ENCODE measurements around the gene MGLL. TPM values are rescaled to one million over a fixed set of nuclear protein-coding genes. Genes with fewer than 3 reads are reported as not detected.

Gene MGLL
- total RNA-seq, 1 donor from 2014 or later, result 132 TPM

DNA sequence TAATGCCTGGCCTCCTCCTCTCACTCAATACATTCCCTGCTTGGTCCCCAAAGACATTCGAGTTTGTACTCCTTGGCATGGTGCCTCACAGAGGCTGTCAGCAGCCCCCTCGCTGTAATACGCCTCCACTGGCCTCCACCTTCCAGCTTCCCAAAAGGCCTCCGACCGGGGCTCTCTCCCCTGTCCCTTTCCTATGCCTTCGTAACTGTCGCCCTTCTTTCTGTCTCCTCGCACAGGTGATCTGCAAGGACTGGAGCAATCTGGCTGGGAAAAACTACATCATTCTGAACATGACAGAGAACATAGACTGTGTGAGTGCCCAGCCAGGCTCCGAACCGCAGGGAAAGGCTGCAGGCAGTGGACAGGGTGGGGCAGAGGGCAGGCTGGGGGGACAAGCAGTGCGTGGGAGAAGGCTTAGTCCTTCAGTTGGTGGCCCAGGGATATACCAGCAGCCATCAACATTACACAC, 160.3 kb downstream of the MGLL start:
- Histone ChIP-seq H3K27ac (no peak overlapping the region), H3K4me1 (no peaks in the 10 kb centered on the region), H3K27me3 (ENCODE audit: low read depth) (no peaks in the 10 kb centered on the region), H3K36me3 (no peaks in the 10 kb centered on the region), H3K9me3 (no peaks in the 10 kb centered on the region), H3K4me3 (no peak overlapping the region)
- intact Hi-C loops (cut with DNase I), result no loop called here
- DNase-seq (no peak), ATAC-seq (no peak)
- TF ChIP-seq, protein P1, sequence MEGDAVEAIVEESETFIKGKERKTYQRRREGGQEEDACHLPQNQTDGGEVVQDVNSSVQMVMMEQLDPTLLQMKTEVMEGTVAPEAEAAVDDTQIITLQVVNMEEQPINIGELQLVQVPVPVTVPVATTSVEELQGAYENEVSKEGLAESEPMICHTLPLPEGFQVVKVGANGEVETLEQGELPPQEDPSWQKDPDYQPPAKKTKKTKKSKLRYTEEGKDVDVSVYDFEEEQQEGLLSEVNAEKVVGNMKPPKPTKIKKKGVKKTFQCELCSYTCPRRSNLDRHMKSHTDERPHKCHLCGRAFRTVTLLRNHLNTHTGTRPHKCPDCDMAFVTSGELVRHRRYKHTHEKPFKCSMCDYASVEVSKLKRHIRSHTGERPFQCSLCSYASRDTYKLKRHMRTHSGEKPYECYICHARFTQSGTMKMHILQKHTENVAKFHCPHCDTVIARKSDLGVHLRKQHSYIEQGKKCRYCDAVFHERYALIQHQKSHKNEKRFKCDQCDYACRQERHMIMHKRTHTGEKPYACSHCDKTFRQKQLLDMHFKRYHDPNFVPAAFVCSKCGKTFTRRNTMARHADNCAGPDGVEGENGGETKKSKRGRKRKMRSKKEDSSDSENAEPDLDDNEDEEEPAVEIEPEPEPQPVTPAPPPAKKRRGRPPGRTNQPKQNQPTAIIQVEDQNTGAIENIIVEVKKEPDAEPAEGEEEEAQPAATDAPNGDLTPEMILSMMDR (IDR thresholded peaks at IDR 0.05), result no peak

DNA sequence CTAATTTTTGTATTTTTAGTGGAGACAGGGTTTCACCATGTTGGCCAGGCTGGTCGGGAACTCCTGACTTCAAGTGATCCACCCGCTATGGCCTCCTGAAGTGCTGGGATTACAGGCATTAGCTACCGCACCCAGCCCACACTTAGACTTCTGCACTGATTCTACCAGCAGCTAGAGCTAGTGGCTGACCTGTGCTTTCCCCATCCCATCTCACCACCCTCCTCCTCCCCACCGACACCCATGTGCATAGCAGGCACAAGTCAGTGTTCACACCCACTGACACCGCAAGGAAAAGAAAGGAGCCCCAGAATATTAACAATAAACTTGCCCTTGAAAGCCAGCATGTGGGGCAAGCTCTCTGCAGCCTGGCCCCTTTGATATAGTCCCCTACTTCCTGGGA, 160.7 kb downstream of the MGLL start:
- no peak overlapping the region for H3K27ac ChIP-seq
- TF ChIP-seq, protein P1 (IDR thresholded peaks at IDR 0.05), result no peak
- intact Hi-C loops (cut with DNase I), result no loop called here
- no peak overlapping the region for H3K4me3 ChIP-seq
- H3K27me3 ChIP-seq (ENCODE audit: low read depth), result no peaks in the 10 kb centered on the region
- DNase-seq (no peak), ATAC-seq (no peak)
- H3K4me1 ChIP-seq, result no peaks in the 10 kb centered on the region
- H3K36me3 ChIP-seq, result no peaks in the 10 kb centered on the region
- no peaks in the 10 kb centered on the region for H3K9me3 ChIP-seq

DNA sequence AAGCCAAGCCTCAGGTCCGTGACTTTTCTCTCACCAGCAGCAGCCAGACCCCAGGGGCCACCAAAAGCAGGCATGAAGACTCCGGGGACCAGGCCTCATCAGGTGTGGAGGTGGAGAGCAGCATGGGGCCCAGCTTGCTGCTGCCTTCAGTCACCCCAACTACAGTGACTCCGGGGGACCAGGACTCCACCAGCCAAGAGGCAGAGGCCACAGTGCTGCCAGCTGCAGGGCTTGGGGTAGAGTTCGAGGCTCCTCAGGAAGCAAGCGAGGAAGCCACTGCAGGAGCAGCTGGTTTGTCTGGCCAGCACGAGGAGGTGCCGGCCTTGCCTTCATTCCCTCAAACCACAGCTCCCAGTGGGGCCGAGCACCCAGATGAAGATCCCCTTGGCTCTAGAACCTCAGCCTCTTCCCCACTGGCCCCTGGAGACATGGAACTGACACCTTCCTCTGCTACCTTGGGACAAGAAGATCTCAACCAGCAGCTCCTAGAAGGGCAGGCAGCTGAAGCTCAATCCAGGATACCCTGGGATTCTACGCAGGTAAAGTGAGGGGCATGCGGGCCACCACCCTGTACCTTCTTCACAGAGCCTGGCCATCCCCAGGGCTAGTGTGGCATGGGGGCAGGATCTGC, 161.6 kb downstream of the MGLL start:
- no peaks in the 10 kb centered on the region for H3K4me1 ChIP-seq
- ATAC-seq (no peak), DNase-seq (no peak)
- no peaks in the 10 kb centered on the region for H3K36me3 ChIP-seq
- no peaks in the 10 kb centered on the region for H3K27me3 ChIP-seq (ENCODE audit: low read depth)
- no peak overlapping the region for H3K4me3 ChIP-seq
- H3K27ac ChIP-seq, result no peak overlapping the region
- intact Hi-C loops (cut with DNase I), result no loop called here
- H3K9me3 ChIP-seq, result no peaks in the 10 kb centered on the region
- TF ChIP-seq, protein P1 (IDR thresholded peaks at IDR 0.05), result no peak

DNA sequence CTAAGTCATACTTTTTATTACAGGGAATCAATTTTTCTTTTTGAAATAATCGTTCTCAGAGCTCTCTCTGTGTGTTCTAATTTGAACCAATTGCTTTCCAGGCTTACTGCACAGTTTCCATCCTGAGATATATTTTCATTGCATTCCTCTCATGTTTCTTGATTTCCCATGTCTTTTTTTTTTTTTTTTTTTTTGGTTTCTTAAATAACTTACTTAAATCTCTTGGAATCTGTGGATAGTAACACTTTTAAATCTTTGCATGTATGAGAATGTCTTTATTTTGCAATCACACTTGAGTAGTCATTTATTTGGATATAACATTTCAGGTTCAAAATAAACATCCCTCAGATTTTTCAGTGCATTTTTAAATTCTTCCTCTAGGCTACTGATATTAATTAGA, 164.1 kb downstream of the MGLL start:
- TF ChIP-seq, protein P1 (IDR thresholded peaks at IDR 0.05), result no peak
- DNase-seq (no peak), ATAC-seq (no peak)
- H3K27ac ChIP-seq, result no peak overlapping the region
- H3K36me3 ChIP-seq, result no peaks in the 10 kb centered on the region
- intact Hi-C loops (cut with DNase I), result no loop called here
- no peak overlapping the region for H3K4me3 ChIP-seq
- H3K9me3 ChIP-seq, result no peaks in the 10 kb centered on the region
- H3K27me3 ChIP-seq (ENCODE audit: low read depth), result no peaks in the 10 kb centered on the region
- no peaks in the 10 kb centered on the region for H3K4me1 ChIP-seq

DNA sequence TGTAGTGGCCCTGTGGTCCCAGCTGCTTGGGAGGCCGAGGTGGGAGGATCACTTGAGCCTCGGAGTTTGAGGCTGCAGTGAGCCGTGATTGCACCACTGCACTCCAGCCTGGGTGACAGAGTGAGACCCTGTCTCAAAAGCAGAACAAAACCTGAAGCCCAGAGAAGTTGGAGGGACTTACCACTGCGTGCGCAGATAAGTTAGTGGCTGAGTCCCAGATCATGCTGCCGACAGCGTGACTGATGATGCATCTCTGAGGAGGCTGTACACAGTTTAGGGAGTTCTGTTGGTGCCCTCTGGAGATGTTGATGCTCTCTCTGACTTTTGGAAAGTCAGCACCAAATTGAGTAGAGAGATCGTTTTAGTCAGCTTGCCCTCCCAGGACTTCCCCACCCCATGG, 165.4 kb downstream of the MGLL start:
- DNase-seq (no peak), ATAC-seq (no peak)
- intact Hi-C loops (cut with DNase I), result no loop called here
- TF ChIP-seq, protein P1 (IDR thresholded peaks at IDR 0.05), result no peak
- no peak overlapping the region for H3K27ac ChIP-seq
- H3K27me3 ChIP-seq (ENCODE audit: low read depth), result no peaks in the 10 kb centered on the region
- H3K4me3 ChIP-seq, result no peak overlapping the region
- H3K9me3 ChIP-seq, result no peaks in the 10 kb centered on the region
- H3K36me3 ChIP-seq, result no peaks in the 10 kb centered on the region
- no peaks in the 10 kb centered on the region for H3K4me1 ChIP-seq
